GM23248 (cell line): Measurements from ENCODE around the gene POFUT2.

Experiments used
- EZH2 ChIP-seq: fragments of 200-600 bp; sonication (generic); IDR thresholded peaks from 2 replicates; pipeline ENCODE4 v1.6.1; 2018; ENCODE audit warnings: antibody characterized with exemption, mild to moderate bottlenecking; ENCODE audit not compliant: insufficient read depth, poor library complexity, severe bottlenecking
- EZH2phosphoT487 ChIP-seq: fragments of 200-600 bp; sonication (generic); IDR thresholded peaks from 2 replicates; pipeline ENCODE4 v1.6.1; 2018; ENCODE audit warnings: antibody characterized with exemption, moderate library complexity, mild to moderate bottlenecking, low read depth; ENCODE audit not compliant: insufficient read depth

- TF ChIP-seq EZH2 (no peak), EZH2phosphoT487 (no peak)
Measured at GRCh38 chr21:45303751-45304475, 16.2 kb upstream of the POFUT2 start.
